NK-92 treated with Interleukin-12 subunit alpha and Interleukin-12 subunit beta, amount 100 ng/mL, for 24 hours (cell line): ENCODE data around the gene RAB7A.

ENCODE experiments used
- DNase-seq: peaks from one replicate; lab custom pipeline; 2025; lab: John Stamatoyannopoulos, UW

RAB7A gene

GRCh38 chr3:128788268-128788869, 62.4 kb downstream of the RAB7A start:
- DNase-seq = no peak

DNA sequence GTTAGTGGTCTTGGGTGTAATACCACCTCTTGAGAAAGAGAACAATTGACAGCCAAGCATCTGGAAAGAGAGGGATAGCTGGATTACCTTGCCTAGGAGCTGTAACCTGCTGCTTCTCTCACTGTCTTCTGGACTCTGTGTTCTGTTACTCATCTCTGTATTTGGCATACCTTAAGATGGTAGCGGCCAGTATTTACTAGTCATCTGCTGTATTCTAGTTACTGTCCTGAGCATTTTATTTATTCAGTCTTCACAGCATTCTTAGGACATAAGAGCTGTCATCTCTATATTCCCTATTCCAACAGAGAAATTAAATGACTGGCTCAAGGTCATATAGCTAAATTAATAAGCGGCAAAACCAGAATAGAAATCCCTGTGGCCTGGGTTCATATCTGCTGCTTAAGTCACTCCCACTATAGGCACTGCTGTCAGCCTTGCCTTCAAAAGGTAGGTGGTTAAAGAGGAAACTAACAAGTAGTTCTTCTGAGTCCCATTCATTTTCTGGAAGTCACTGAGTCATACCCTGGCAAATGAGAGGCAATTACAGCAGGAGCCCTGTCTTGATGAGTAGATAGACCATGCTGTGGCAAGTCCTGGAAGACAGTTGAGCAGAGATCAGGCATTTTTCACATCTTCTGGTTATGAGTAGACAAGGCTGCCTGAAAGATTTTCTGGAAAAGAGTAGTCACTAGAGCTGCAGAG, 68.2 kb downstream of the RAB7A start:
- DNase-seq = no peak

DNA sequence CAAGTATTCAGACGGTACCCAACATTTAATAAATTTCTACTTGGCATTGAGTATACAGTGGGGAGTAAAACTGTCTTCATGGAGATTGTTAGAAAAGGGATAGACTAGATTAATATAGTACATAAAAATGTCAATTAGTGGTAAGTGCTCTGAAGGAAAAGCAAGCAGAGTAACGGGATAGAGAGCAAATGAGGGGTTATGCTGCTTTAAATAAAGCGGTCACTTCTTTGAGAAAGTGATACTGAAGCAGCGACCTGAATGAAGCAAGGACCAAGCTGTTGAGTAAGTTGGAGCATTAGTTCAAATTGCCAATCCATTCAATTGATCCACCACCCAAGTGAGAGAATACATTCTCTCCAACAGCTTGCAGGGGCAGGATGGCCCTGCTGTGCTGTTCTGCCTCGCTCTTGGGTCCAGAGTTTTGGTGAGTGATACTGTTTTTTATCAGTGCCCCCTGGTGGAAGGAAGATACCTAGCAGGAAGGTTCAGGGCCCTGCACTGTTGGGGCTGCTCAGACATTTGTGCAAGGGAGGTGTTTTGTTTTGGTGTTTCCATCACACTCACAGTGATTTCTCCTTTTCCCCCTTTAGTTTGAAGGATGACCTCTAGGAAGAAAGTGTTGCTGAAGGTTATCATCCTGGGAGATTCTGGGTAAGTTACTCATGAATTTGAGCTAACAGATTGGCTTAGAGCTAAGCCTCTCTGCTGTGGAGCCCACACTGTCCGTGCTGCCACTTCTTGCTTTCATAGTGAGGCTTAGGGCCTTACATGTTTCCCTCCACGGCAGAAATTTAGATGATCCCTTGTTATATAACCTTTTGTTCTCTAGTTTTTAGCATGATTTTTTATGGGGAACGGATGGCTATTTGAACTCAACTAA, 69.0 kb downstream of the RAB7A start:
- peak; percentile 44 for DNase-seq

GRCh38 chr3:128799653-128800052, 73.7 kb downstream of the RAB7A start:
- DNase-seq = no peak

DNA sequence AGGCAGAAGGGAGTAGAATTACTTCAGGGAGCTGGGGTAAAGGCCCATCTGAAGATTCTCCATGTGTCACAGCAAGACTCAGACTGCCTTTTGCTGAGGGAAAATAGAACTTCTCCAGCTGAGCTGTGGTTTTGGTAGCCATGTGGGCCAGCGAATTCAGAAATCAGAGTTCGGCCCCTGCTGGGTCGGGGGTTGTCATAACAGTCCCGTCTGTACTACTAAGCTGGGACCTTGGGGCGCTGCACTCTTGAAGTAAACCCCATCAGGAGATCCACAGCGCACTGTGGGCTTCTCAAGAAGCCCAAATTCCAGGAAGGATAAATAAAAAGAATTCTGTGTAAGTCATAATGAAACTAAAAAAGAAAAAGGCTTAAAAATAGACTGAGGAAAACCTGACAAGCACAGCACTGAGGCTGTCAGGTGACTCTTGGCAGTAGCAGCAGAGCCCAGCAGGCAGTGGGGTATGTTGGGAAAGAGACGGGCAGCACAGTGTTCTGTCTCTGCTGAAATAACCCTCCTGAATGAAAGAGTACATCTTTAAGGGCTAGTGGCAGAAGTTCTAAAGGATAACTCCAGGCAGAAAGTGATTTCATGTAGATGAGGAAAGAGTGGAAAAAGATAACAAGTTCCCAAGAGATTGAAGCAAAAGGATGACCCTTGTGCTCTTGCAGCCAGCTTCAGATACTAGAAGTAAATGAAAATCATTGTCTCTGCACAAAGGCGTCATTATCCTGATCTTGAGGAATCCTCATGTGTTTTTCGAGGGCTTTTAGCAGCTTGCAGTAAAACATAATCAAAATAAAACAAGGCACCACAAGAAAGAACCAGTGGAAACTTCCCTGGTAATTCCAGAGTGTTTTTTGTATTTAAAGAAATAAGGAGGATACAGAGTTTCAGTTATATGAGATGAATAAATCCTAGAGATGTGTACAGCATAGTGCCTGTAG, 74.5 kb downstream of the RAB7A start:
- no peak for DNase-seq

DNA sequence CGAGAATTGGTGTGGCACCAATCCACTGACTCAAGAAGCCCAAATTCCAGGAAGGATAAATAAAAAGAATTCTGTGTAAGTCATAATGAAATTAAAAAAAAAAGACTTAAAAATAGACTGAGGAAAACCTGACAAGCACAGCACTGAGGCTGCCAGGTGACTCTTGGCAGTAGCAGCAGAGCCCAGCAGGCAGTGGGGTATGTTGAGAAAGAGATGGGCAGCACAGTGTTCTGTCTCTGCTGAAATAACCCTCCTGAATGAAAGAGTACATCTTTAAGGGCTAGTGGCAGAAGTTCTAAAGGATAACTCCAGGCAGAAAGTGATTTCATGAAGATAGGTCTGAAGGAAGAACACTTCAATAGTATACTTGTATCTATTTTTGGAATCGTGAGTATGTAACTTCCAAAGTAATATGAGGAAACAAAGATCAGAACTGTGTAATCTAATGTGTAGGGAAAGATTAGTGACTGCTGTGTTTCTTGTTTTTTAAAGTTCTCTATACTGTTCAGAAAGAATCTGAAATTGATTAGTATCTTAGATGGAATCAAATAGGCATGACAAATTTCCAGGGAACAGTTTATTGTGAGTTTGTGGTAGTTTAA, 75.9 kb downstream of the RAB7A start:
- no peak for DNase-seq

- DNase-seq = no peak
Measured at GRCh38 chr3:128803307-128803706, 77.3 kb downstream of the RAB7A start.

GRCh38 chr3:128804017-128804810, 78.2 kb downstream of the RAB7A start:
- DNase-seq = peak; percentile 37

DNA sequence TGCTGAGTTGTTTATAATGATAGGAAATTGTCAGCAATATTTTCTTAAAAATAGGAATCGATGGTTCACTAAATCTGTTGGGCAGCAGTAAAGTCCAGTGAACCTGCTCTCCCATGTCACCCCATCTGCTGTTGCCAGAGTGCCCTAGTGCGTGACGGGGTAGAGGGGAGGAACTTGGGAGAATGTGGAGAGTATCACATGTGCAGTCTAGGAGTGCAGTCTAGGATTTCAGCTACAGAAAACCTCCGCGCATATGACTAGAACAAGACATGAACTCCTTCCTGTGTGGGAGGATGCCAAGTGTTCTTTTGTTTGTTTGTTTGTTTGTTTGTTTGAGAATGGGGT, 78.8 kb downstream of the RAB7A start:
- DNase-seq = no peak

- DNase-seq = no peak
Measured at GRCh38 chr3:128805772-128806171, 79.8 kb downstream of the RAB7A start.

GRCh38 chr3:128806588-128806987, 80.6 kb downstream of the RAB7A start:
- DNase-seq = no peak

GRCh38 chr3:128807186-128807830, 81.3 kb downstream of the RAB7A start:
- DNase-seq = no peak

- DNase-seq = no peak
Measured at GRCh38 chr3:128808672-128809071, 82.7 kb downstream of the RAB7A start.

- no peak for DNase-seq
Measured at GRCh38 chr3:128813097-128813496, 87.1 kb downstream of the RAB7A start.

DNA sequence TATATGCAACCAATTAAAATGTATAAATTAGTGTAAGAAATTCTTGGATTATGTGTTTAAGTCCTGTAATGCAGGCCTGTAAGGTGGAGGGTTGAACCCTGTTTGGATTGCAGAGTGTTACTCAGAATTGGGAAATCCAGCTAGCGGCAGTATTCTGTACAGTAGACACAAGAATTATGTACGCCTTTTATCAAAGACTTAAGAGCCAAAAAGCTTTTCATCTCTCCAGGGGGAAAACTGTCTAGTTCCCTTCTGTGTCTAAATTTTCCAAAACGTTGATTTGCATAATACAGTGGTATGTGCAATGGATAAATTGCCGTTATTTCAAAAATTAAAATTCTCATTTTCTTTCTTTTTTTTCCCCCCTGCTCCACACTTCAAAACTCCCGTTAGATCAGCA, 88.1 kb downstream of the RAB7A start:
- DNase-seq = no peak

DNA sequence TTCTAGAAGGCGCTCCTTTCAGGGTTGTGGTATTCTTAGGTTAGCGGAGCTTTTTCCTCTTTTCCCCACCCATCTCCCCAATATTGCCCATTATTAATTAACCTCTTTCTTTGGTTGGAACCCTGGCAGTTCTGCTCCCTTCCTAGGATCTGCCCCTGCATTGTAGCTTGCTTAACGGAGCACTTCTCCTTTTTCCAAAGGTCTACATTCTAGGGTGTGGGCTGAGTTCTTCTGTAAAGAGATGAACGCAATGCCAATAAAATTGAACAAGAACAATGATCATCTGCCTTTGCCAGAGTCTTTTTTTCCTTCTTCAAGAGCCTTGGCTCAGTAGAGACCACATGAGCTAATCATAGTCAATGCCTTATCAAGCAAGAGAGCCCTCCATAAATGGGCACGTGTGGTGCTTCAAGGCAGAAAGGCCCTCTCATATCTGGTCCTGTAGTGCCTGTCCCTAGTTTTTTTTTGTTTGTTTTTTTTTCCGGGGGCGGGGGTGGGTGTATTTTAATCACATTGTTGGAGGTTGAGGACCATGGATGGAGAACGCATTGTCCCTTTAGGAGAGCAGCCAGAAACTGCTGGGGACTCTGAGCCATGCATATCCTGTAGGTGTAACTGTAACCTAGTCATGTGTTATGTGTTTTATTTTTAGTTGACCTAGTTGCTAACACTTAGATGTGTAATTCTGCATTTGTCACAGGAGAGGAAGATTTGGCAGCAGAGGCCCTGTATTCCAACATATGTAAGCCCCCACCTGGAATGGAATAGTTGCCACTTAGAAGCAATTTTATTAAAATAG, 88.7 kb downstream of the RAB7A start:
- DNase-seq = no peak

DNA sequence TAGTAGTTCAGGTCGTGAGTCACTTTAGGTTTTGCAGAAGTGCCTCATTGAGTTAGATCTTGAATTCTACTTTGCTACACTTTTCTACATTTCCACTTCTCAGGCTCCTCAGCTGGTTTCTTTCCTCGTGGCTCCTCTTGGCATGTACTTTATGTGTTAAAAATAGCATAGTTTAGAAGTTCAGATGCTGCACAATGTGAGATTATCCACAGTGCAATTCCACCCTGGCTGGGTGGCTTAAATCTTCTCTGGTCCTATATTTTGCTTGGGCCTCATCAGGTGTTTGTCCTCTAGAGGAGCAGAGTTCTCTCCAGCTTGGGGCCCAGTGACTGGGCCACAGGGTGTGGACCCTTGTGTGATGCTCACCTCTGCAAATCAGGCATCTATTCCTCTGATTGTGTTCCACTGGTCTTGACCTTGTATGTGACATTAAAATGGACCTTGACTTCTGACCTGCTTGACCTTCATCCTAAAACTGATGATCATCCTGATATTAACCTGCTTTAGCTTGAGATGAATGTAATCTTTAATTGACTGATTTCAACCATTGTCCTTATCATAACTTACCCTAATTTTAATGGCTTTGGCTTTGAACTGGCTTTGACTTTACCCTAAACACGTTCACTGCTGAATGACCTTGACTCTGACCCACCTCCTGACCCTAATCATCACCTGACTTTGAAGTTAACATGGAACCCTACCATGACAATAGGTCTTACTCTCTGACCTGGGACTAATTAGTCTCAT, 89.5 kb downstream of the RAB7A start:
- DNase-seq = no peak

GRCh38 chr3:128818186-128818787, 92.3 kb downstream of the RAB7A start:
- no peak for DNase-seq
